Liver (tissue), 9 donors: ENCODE results near the gene ERVK3-1. TPM values are rescaled to one million over a fixed set of nuclear protein-coding genes. Genes with fewer than 3 reads are reported as not detected.
A peak's percentile ranks its signal among the peaks of the same experiment; 100 is the strongest.
"Not testable (repeated sequence)": the region's sequence is repeated elsewhere in the genome, so short reads cannot be mapped to it uniquely, and the experiment has no call there.

Experiments
- DNase-seq: peaks from one replicate; pipeline ENCODE4 v3.0.0-alpha.2; 2017; ENCODE audit warnings: low spot score
- H3K27ac ChIP-seq, 2 donors: one replicate each; pipeline ENCODE4 v1.7.0; 2013; ENCODE audit warnings: inconsistent platforms in 2 of 2, low read length in 2 of 2, control low read depth in 1 of 2, low read depth in 1 of 2, mild to moderate bottlenecking in 1 of 2
- H3K27me3 ChIP-seq, 4 donors: one replicate each; pipeline versions ENCODE4 v1.6.1 to v1.7.0; 2013; ENCODE audit warnings: low read length in 3 of 4, inconsistent platforms in 1 of 4, mild to moderate bottlenecking in 1 of 4, moderate library complexity in 1 of 4; ENCODE audit not compliant: control insufficient read depth in 4 of 4, insufficient read depth in 4 of 4
- H3K36me3 ChIP-seq, 4 donors: one replicate each; pipeline versions ENCODE4 v1.6.1 to v1.7.0; 2013; ENCODE audit warnings: low read length in 3 of 4, mild to moderate bottlenecking in 3 of 4, low read depth in 1 of 4, moderate library complexity in 1 of 4; ENCODE audit not compliant: control insufficient read depth in 4 of 4, insufficient read depth in 3 of 4
- H3K4me1 ChIP-seq, 4 donors: one replicate each; pipeline versions ENCODE4 v1.6.1 to v1.7.0; 2013; ENCODE audit warnings: low read length in 3 of 4, mild to moderate bottlenecking in 3 of 4, moderate library complexity in 1 of 4; ENCODE audit not compliant: control insufficient read depth in 4 of 4, insufficient read depth in 4 of 4
- H3K4me3 ChIP-seq, 3 donors: one replicate each; pipeline versions ENCODE4 v1.6.1 to v1.7.0; 2013; ENCODE audit warnings: low read length in 3 of 3, control low read depth in 1 of 3, low read depth in 1 of 3, mild to moderate bottlenecking in 1 of 3
- H3K9ac ChIP-seq, 2 donors: one replicate each; pipeline ENCODE4 v1.7.0; 2013; ENCODE audit warnings: low read length in 2 of 2, mild to moderate bottlenecking in 2 of 2, moderate library complexity in 2 of 2, control low read depth in 1 of 2, low read depth in 1 of 2
- H3K9me3 ChIP-seq, 4 donors: one replicate each; pipeline versions ENCODE4 v1.6.1 to v1.7.0; 2013; ENCODE audit warnings: low read length in 3 of 4; ENCODE audit not compliant: control insufficient read depth in 4 of 4
- EGR1 ChIP-seq, 2 donors: IDR thresholded peaks; 2 replicates each; pipeline ENCODE4 v1.6.1; 2016 to 2018; ENCODE audit warnings: antibody characterized with exemption in 2 of 2, low read depth in 2 of 2
- FOXA1 ChIP-seq: IDR thresholded peaks from 2 replicates; pipeline ENCODE4 v1.6.1; 2016; ENCODE audit warnings: antibody characterized with exemption
- FOXA2 ChIP-seq: IDR thresholded peaks from 2 replicates; pipeline ENCODE4 v1.6.1; 2016; ENCODE audit warnings: antibody characterized with exemption
- GABPA ChIP-seq, 2 donors: IDR thresholded peaks in 1 of 2; conservative IDR thresholded peaks in 1 of 2; 2 replicates each; pipeline ENCODE4 v1.6.1; 2016; ENCODE audit warnings: antibody characterized with exemption in 2 of 2, mild to moderate bottlenecking in 1 of 2, moderate library complexity in 1 of 2
- HNF4A ChIP-seq, 2 donors: conservative IDR thresholded peaks; 2 replicates each; pipeline ENCODE4 v1.6.1; 2016; ENCODE audit warnings: antibody characterized with exemption in 2 of 2, mild to moderate bottlenecking in 2 of 2
- HNF4G ChIP-seq: IDR thresholded peaks from 2 replicates; pipeline ENCODE4 v1.6.1; 2016; ENCODE audit warnings: antibody characterized with exemption
- JUND ChIP-seq, 2 donors: IDR thresholded peaks; 2 replicates each; pipeline ENCODE4 v1.6.1; 2016; ENCODE audit warnings: antibody characterized with exemption in 2 of 2
- NR2F2 ChIP-seq: IDR thresholded peaks from 2 replicates; pipeline ENCODE4 v1.6.1; 2016; ENCODE audit warnings: antibody characterized with exemption
- RAD21 ChIP-seq, 2 donors: IDR thresholded peaks; 2 replicates each; pipeline ENCODE4 v1.6.1; 2016; ENCODE audit warnings: antibody characterized with exemption in 2 of 2, mild to moderate bottlenecking in 2 of 2
- RXRA ChIP-seq, 2 donors: IDR thresholded peaks; 2 replicates each; pipeline ENCODE4 v1.6.1; 2017 to 2018; ENCODE audit warnings: antibody characterized with exemption in 2 of 2, mild to moderate bottlenecking in 1 of 2
- SP1 ChIP-seq: IDR thresholded peaks from 2 replicates; pipeline ENCODE4 v1.6.1; 2018; ENCODE audit warnings: antibody characterized with exemption, mild to moderate bottlenecking
- TAF1 ChIP-seq: conservative IDR thresholded peaks from 2 replicates; pipeline ENCODE4 v1.6.1; 2016; ENCODE audit warnings: antibody characterized with exemption, mild to moderate bottlenecking
- YY1 ChIP-seq: IDR thresholded peaks from 2 replicates; pipeline ENCODE4 v1.6.1; 2016; ENCODE audit warnings: antibody characterized with exemption, mild to moderate bottlenecking
- WGBS: extraction: QIAGEN DNeasy Blood & Tissue Kit; methylation state at CpG from one replicate; pipeline ENCODE4 v1.1.7; 2013; 5-methylcytosine and 5-hydroxymethylcytosine counted together
- polyA plus RNA-seq, 2 donors: library from polyadenylated mRNA; stranded (reverse) in 1 of 2; unstranded in 1 of 2; fragments of 200-250 nt in 1 of 2; fragments of >200 nt in 1 of 2; fragmentation: Nextera tagmentation in 1 of 2; extraction: Ambion mirVana in 1 of 2; gene quantifications; one replicate each; pipeline versions ENCODE4 v1.2.1 to v1.2.3, GENCODE V29; 2013 to 2015
- total RNA-seq, 2 donors: library from RNA; depleted of rRNA; stranded (reverse); fragments of >200 nt; gene quantifications; one replicate each; pipeline ENCODE4 v1.2.3, GENCODE V29; 2014
- TF ChIP-seq, protein P1 (sequence below): IDR thresholded peaks from 2 replicates; pipeline ENCODE4 v1.6.1; 2016; ENCODE audit warnings: antibody characterized with exemption
- TF ChIP-seq, protein P2 (sequence below): fragments of 150-350 bp; IDR thresholded peaks from 2 replicates; pipeline ENCODE4 v1.5.1; 2017; ENCODE audit warnings: improper control_type of control experiment, low read depth, low read length; ENCODE audit not compliant: missing input control
- TF ChIP-seq, protein P3 (sequence below): IDR thresholded peaks from 2 replicates; pipeline ENCODE4 v1.6.1; 2016; ENCODE audit warnings: antibody characterized with exemption
- TF ChIP-seq, protein P4 (sequence below): IDR thresholded peaks from 2 replicates; pipeline ENCODE4 v1.6.1; 2016; ENCODE audit warnings: antibody characterized with exemption, mild to moderate bottlenecking
- TF ChIP-seq, protein P5 (sequence below): IDR thresholded peaks from 2 replicates; pipeline ENCODE4 v1.6.1; 2016; ENCODE audit warnings: antibody characterized with exemption
- donor health status: healthy.
- donor health status: healthy.
- donor health status: healthy.
- donor health status: healthy.
- donor health status: healthy.

Gene ERVK3-1, protein sequence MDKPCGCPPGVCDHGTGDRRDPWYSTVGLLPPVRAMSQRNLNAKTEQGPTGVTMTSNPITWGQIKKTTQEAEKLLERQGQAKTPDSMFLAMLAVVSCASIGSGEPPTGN
- total RNA-seq (10 to 100 TPM; 21.4 to 28.0 TPM), polyA plus RNA-seq (10 to 100 TPM; 17.6 to 31.7 TPM)

DNA sequence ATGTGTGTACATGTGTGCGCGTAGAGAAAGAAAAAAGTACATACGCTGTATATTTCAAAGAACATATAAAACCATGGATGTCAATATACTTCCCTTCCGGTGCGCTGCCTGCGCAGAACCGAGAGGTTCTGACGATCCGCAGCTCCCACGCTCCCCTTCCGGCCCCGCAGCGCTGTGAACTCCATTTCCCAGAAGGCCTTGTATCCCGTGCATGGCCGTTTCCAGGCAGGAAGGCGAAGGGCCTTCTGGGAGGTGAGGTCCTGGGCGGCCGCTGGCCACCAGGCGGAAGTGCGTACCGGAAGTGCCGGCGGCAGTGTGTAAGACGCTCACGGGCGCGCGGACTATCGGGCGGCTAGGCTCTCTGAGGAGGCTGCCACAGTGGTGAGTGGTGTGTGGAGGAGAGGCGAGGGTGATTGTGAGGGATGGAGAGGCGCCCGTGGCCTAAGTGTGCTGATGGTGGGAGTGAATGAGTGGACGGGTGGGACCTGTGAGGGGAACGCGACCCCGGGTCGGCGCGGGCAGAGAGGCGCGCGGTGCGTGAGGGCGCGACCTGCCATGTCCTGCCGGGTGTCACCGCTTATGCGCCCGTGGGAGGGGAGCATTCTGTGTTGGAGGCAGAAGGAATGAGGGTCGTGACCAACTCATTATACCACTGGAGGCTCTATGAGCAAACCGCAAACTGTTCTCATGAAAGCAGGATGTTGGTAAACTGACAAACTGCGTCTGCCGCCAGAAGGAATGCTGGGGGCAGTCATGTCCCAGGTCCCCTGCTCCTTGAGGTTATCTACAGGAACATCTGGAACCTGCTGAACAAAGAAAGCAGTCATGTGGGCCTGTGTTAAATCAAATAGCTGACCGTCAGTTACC is at the start of gene ERVK3-1:
ERVK3-1 (plus strand) TSS at position 313 of the 867 bp plus-strand sequence. CDS start 6,792 bp downstream, outside the sequence.
- 1% methylated on average over 55 of the region's 55 CpGs for WGBS
- Histone ChIP-seq H3K9ac (peak within 1 kb of the TSS; percentile 63 to 88), H3K36me3 (peaks cover 5 to 33% (median 20%) of the 10 kb centered on the region in 4 donors), H3K4me1 (peaks cover 4 to 16% (median 15%) of the 10 kb centered on the region in 4 donors), H3K9me3 (peaks cover 2 to 13% (median 10%) of the 10 kb centered on the region in 4 donors), H3K27ac (peak within 1 kb of the TSS; percentile 82 to 85), H3K27me3 (no peaks in the 10 kb centered on the region), H3K4me3 (peak within 1 kb of the TSS; percentile 78 to 99 (median 99))
- TF ChIP-seq, protein P1, sequence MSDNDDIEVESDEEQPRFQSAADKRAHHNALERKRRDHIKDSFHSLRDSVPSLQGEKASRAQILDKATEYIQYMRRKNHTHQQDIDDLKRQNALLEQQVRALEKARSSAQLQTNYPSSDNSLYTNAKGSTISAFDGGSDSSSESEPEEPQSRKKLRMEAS: peak; percentile 97
- TF ChIP-seq, protein P2, sequence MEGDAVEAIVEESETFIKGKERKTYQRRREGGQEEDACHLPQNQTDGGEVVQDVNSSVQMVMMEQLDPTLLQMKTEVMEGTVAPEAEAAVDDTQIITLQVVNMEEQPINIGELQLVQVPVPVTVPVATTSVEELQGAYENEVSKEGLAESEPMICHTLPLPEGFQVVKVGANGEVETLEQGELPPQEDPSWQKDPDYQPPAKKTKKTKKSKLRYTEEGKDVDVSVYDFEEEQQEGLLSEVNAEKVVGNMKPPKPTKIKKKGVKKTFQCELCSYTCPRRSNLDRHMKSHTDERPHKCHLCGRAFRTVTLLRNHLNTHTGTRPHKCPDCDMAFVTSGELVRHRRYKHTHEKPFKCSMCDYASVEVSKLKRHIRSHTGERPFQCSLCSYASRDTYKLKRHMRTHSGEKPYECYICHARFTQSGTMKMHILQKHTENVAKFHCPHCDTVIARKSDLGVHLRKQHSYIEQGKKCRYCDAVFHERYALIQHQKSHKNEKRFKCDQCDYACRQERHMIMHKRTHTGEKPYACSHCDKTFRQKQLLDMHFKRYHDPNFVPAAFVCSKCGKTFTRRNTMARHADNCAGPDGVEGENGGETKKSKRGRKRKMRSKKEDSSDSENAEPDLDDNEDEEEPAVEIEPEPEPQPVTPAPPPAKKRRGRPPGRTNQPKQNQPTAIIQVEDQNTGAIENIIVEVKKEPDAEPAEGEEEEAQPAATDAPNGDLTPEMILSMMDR: peak; percentile 40
- peak; percentile 59 to 60 for TF ChIP-seq RAD21 (IDR thresholded peaks at IDR 0.05)
- peak; percentile 77 for TF ChIP-seq SP1
- peak; percentile 94 to 95 for TF ChIP-seq EGR1 (IDR thresholded peaks at IDR 0.05; ENCODE audit: low read depth in 2 of 2)
- peak; percentile 36 to 68 for TF ChIP-seq RXRA (IDR thresholded peaks at IDR 0.05)
- TF ChIP-seq FOXA2: peak; percentile 27
- no peak for TF ChIP-seq JUND (IDR thresholded peaks at IDR 0.05)
- peak; percentile 96 for TF ChIP-seq YY1
- TF ChIP-seq, protein P3, sequence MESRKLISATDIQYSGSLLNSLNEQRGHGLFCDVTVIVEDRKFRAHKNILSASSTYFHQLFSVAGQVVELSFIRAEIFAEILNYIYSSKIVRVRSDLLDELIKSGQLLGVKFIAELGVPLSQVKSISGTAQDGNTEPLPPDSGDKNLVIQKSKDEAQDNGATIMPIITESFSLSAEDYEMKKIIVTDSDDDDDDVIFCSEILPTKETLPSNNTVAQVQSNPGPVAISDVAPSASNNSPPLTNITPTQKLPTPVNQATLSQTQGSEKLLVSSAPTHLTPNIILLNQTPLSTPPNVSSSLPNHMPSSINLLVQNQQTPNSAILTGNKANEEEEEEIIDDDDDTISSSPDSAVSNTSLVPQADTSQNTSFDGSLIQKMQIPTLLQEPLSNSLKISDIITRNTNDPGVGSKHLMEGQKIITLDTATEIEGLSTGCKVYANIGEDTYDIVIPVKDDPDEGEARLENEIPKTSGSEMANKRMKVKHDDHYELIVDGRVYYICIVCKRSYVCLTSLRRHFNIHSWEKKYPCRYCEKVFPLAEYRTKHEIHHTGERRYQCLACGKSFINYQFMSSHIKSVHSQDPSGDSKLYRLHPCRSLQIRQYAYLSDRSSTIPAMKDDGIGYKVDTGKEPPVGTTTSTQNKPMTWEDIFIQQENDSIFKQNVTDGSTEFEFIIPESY: peak; percentile 71
- TF ChIP-seq GABPA (IDR thresholded peaks at IDR 0.05 in 1 of 2, conservative IDR thresholded peaks at IDR 0.05 in 1 of 2): peak; percentile 87 to 99
- peak; percentile 39 for TF ChIP-seq NR2F2
- peak; percentile 42 for TF ChIP-seq FOXA1
- TF ChIP-seq, protein P4, sequence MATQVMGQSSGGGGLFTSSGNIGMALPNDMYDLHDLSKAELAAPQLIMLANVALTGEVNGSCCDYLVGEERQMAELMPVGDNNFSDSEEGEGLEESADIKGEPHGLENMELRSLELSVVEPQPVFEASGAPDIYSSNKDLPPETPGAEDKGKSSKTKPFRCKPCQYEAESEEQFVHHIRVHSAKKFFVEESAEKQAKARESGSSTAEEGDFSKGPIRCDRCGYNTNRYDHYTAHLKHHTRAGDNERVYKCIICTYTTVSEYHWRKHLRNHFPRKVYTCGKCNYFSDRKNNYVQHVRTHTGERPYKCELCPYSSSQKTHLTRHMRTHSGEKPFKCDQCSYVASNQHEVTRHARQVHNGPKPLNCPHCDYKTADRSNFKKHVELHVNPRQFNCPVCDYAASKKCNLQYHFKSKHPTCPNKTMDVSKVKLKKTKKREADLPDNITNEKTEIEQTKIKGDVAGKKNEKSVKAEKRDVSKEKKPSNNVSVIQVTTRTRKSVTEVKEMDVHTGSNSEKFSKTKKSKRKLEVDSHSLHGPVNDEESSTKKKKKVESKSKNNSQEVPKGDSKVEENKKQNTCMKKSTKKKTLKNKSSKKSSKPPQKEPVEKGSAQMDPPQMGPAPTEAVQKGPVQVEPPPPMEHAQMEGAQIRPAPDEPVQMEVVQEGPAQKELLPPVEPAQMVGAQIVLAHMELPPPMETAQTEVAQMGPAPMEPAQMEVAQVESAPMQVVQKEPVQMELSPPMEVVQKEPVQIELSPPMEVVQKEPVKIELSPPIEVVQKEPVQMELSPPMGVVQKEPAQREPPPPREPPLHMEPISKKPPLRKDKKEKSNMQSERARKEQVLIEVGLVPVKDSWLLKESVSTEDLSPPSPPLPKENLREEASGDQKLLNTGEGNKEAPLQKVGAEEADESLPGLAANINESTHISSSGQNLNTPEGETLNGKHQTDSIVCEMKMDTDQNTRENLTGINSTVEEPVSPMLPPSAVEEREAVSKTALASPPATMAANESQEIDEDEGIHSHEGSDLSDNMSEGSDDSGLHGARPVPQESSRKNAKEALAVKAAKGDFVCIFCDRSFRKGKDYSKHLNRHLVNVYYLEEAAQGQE: peak; percentile 9
- TF ChIP-seq HNF4A (conservative IDR thresholded peaks at IDR 0.05): peak in 1 of 2 donors; percentile 24
- TF ChIP-seq HNF4G: no peak
- peak; percentile 96 for TF ChIP-seq TAF1
- TF ChIP-seq, protein P5, sequence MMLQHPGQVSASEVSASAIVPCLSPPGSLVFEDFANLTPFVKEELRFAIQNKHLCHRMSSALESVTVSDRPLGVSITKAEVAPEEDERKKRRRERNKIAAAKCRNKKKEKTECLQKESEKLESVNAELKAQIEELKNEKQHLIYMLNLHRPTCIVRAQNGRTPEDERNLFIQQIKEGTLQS: no peak
- DNase-seq: peak; percentile 92

DNA sequence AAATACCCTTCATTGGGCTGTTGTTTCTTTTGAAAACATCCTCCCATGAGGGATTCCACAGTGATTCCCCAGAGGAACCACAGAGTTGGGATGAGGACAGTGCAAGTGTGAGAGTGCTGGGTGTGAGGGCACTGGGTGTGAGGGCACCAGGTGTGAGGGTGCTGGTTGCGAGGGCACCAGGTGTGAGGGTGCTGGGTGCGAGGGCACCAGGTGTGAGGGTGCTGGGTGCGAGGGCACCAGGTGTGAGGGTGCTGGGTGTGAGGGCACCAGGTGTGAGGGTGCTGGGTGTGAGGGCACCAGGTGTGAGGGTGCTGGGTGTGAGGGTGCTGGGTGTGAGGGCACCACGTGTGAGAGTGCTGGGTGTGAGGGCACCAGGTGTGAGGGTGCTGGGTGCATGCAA is 46.9 kb upstream of the ERVK3-1 start:
- not testable (repeated sequence) for H3K27me3 ChIP-seq, H3K4me1 ChIP-seq, DNase-seq, H3K27ac ChIP-seq, H3K9ac ChIP-seq
- Histone ChIP-seq H3K4me3 (peak overlapping the region in 2 of 3 donors; percentile 70 to 73), H3K9me3 (peaks cover 83 to 95% (median 83%) of the 10 kb centered on the region in 4 donors), H3K36me3 (peaks cover 6 to 61% (median 47%) of the 10 kb centered on the region in 4 donors)
- 94% methylated on average over 4 of the region's 4 CpGs for WGBS
